ENCODE results near the gene PSAP. TPM values are rescaled to one million over a fixed set of nuclear protein-coding genes. Genes with fewer than 3 reads are reported as not detected.

The PSAP gene
- total RNA-seq, 4 donors from 2014 or later, result 425 to 693 (median 495) TPM

DNA sequence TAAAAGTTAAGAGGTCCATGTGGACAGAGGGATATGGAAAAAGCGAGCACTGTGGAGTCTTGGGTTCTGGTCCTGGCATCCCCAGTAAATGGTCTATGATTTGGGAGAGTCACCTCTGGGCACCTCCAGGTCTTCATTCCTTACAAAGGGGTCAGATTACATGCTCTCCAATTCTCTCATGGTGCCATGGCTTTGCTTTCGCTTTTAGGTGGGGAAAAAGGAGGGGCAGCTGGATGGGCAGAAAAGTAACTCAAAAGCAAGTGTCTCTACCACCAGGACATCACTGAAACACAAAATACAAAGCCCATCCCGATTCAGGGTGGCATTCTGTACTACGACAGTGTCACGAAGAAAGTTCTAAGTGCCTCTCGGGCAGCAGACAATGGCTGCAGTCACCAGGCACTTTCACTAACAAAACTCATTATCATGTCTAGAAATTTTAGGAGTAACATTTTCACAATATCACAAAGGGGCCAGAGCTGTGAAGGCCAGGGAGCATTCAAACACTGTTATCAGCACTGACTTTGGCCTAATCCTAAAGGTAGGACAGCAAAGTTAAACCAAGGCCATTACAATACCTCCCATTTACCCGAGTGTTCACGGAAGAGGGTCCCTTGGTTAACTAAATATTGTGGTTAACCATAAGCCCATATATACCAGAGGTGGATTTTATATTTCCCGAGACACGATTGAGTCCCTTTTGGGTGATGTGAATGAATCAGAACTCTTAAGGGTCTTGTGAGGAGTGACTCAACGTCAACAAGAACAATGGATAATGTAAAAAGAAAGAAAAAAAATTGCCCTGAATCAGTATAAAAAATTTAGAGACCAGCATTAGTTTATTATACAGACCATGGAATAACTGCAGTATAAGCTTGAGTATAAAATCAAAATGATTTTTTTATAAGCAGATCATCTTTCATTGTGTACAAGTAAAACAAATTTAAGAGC is 2.5 kb downstream of the PSAP start:
- intact Hi-C loops (cut with DNase I; ENCODE audit: low total_unique reads), result loop anchor here (10.0 kb wide), 1 partner anchor 46 kb away; no protein-coding TSS in a partner anchor
- 82% methylated on average over 11 of the region's 11 CpGs for WGBS, 2 donors
- TF ChIP-seq, protein P1, sequence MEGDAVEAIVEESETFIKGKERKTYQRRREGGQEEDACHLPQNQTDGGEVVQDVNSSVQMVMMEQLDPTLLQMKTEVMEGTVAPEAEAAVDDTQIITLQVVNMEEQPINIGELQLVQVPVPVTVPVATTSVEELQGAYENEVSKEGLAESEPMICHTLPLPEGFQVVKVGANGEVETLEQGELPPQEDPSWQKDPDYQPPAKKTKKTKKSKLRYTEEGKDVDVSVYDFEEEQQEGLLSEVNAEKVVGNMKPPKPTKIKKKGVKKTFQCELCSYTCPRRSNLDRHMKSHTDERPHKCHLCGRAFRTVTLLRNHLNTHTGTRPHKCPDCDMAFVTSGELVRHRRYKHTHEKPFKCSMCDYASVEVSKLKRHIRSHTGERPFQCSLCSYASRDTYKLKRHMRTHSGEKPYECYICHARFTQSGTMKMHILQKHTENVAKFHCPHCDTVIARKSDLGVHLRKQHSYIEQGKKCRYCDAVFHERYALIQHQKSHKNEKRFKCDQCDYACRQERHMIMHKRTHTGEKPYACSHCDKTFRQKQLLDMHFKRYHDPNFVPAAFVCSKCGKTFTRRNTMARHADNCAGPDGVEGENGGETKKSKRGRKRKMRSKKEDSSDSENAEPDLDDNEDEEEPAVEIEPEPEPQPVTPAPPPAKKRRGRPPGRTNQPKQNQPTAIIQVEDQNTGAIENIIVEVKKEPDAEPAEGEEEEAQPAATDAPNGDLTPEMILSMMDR (IDR thresholded peaks at IDR 0.05), result no peak
- no peak for TF ChIP-seq POLR2A (IDR thresholded peaks at IDR 0.05)
- no peak overlapping the region for H3K4me3 ChIP-seq (ENCODE audit: low read depth, poor library complexity, severe bottlenecking)
- DNase-seq (ENCODE audit: low spot score in 2 of 2), result no peak

DNA sequence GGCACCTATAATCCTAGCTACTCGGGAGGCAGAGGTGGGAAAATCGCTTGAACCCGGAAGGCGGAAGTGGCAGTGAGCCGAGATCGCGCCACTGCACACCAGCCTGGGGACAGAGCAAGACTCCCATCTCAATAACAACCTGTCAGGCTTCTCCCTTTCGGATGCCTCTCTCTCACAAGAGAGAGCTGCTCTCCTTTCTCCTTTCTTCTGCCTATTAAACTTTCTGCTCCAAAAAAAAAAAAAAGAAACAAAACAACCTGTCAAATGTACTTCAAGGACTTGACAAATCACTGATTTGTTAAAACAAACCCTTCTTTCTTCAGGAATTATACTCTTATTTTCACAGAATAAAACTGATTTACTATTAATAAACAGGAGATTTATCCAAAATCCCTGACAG is 3.6 kb downstream of the PSAP start:
- no peak overlapping the region for H3K4me3 ChIP-seq (ENCODE audit: low read depth, poor library complexity, severe bottlenecking)
- TF ChIP-seq, protein P1 (IDR thresholded peaks at IDR 0.05), result no peak
- no peak for TF ChIP-seq POLR2A (IDR thresholded peaks at IDR 0.05)
- no peak for DNase-seq (ENCODE audit: low spot score in 2 of 2)
- intact Hi-C loops (cut with DNase I; ENCODE audit: low total_unique reads), result loop anchor here (10.0 kb wide), 1 partner anchor 47 kb away; no protein-coding TSS in a partner anchor
- WGBS, 2 donors, result 93 to 94% methylated on average over 8 of the region's 8 CpGs

DNA sequence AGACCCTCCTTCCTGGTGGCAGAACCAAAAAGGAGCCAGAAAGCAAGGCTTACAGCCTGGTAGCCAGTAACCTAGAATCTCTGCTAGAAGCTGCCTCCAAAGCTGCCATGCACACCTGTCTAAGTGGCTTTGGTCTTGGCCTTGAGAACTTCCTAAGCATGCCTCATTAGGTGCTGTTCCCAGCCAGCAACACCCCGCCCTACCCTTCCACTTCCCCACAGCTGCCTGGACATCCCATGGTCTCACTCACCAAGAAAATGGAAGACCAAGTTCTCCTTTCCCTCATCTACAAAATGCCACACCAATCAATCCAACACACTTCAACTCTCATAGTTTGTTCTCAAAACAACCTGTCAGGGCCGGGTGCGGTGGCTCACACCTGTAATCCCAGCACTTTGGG is 4.2 kb downstream of the PSAP start:
- DNase-seq (ENCODE audit: low spot score in 2 of 2), result no peak
- intact Hi-C loops (cut with DNase I; ENCODE audit: low total_unique reads), result loop anchor here (10.0 kb wide), 1 partner anchor 48 kb away; no protein-coding TSS in a partner anchor
- 80 to 91% methylated on average over 3 of the region's 3 CpGs for WGBS, 2 donors
- TF ChIP-seq, protein P1 (IDR thresholded peaks at IDR 0.05), result no peak
- no peak for TF ChIP-seq POLR2A (IDR thresholded peaks at IDR 0.05)
- H3K4me3 ChIP-seq (ENCODE audit: low read depth, poor library complexity, severe bottlenecking), result no peak overlapping the region

DNA sequence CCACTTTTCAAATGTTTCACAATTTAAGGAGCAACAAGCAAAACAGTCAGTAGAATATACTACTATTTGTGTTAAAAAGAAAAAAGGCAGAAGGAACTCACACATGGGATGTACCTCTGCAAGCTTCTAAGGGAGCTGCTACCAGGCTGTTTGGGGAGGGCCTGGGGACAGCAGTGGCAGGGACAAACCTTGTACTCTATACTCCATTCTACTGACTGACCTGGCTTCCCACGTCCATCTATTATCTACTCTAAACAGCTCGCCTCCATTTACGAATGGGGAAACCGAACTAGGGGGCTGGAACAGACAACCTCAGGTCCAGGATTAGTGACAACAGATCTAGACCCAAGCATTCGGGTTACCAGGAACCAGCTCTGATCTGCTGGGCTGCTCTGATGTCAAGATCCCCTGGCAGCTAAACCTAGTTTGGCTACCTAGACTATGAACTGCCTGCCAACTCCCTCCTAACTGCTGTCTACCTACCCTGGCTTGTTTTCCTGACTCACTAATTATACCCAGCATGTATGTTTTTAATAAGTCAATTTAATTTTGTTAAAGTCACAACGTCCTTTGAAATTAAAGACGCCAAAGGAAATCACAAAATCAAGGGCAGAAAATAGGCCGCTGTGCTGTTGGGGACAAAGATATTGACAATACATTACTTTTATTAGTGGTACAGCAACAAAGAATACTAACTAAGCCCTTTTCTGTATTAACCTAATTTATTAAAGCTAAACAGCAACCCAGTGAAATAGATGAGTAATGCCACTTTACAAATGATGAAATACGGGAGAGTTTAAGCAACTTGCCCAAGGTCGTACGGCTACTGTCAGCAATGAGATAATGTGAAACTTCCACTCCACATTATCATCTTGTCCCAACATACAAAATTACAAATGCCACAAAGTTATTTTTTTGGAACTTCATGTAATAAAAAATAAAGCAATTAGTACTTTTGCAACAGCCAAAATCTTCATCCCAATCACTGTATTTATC is 5.3 kb downstream of the PSAP start:
- TF ChIP-seq POLR2A (IDR thresholded peaks at IDR 0.05), result no peak
- TF ChIP-seq, protein P1 (IDR thresholded peaks at IDR 0.05), result no peak
- 45 to 51% methylated on average over 11 of the region's 11 CpGs for WGBS, 2 donors
- no peak overlapping the region for H3K4me3 ChIP-seq (ENCODE audit: low read depth, poor library complexity, severe bottlenecking)
- DNase-seq (ENCODE audit: low spot score in 2 of 2), result no peak
- intact Hi-C loops (cut with DNase I; ENCODE audit: low total_unique reads), result loop anchor here (10.0 kb wide), 1 partner anchor 49 kb away; no protein-coding TSS in a partner anchor

DNA sequence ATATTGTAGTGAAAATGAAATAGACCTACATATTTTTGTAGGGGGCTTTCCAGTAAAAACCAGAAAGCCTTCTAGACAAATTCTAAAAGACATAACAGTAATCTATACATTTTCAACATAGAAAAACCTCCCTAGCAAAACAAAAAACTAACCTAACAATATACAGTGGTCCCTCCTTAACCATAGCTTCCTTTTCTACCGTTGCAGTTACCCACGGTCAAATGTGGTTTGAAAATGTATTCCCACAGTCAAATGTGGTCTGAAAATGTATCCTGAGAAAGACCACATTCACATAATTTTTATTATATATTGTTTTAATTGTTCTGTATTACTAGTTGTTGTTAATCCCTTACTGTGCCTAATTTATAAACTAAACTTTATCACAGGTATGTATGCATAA is 6.4 kb downstream of the PSAP start:
- no peak overlapping the region for H3K4me3 ChIP-seq (ENCODE audit: low read depth, poor library complexity, severe bottlenecking)
- no peak for DNase-seq (ENCODE audit: low spot score in 2 of 2)
- intact Hi-C loops (cut with DNase I; ENCODE audit: low total_unique reads), result loop anchor here (10.0 kb wide), 1 partner anchor 50 kb away; no protein-coding TSS in a partner anchor
- TF ChIP-seq, protein P1 (IDR thresholded peaks at IDR 0.05), result no peak
- no peak for TF ChIP-seq POLR2A (IDR thresholded peaks at IDR 0.05)
- 78 to 82% methylated on average over 2 of the region's 2 CpGs for WGBS, 2 donors
